Thyroid gland (tissue), 4 donors: Measurements from ENCODE around the gene MAPK13. TPM values are rescaled to one million over a fixed set of nuclear protein-coding genes. Genes with fewer than 3 reads are reported as not detected.

ENCODE experiments used
- DNase-seq, 2 donors: peaks; one replicate each; pipeline ENCODE4 v3.0.0-alpha.2; 2019
- H3K27ac ChIP-seq, 3 donors: fragments of 200-600 bp; sonication (generic); 1 replicate in 2 of 3; 2 replicates in 1 of 3; pipeline ENCODE4 v1.5.1; 2016 to 2019; ENCODE audit warnings: mild to moderate bottlenecking in 1 of 3, moderate library complexity in 1 of 3
- H3K27me3 ChIP-seq: fragments of 200-600 bp; sonication (generic); one replicate; pipeline ENCODE4 v1.5.1; 2019
- H3K36me3 ChIP-seq, 2 donors: fragments of 200-600 bp; sonication (generic); one replicate each; pipeline ENCODE4 v1.5.1; 2016 to 2019
- H3K4me1 ChIP-seq, 2 donors: fragments of 200-600 bp; sonication (generic); one replicate each; pipeline ENCODE4 v1.5.1; 2017 to 2019
- H3K4me3 ChIP-seq, 3 donors: fragments of 200-600 bp; sonication (generic); replicated peaks in 1 of 3; 1 replicate in 2 of 3; 2 replicates in 1 of 3; pipeline ENCODE4 v1.5.1; 2016; ENCODE audit warnings: mild to moderate bottlenecking in 1 of 3
- H3K9me3 ChIP-seq: fragments of 200-600 bp; sonication (generic); one replicate; pipeline ENCODE4 v1.5.1; 2017
- POLR2A ChIP-seq, 2 donors: fragments of 450-650 bp; IDR thresholded peaks; one replicate each; pipeline ENCODE4 v1.6.1; 2017; ENCODE audit warnings: antibody characterized with exemption in 2 of 2, mild to moderate bottlenecking in 2 of 2, moderate library complexity in 1 of 2
- WGBS, 2 donors: methylation state at CpG; one replicate each; pipeline ENCODE4 v1.1.5; 2017; 5-methylcytosine and 5-hydroxymethylcytosine counted together
- intact Hi-C: fragments of 100-400 bp; cut with DNase I; formaldehyde crosslinking; loops from one replicate; pipeline ENCODE4 v1.15.1; 2023
- total RNA-seq, 4 donors: library from RNA; depleted of rRNA; stranded (reverse); fragments of >200 nt; gene quantifications; one replicate each; pipeline ENCODE4 v1.2.3, GENCODE V29; 2016
- TF ChIP-seq, protein P1 (sequence below), 6 experiments: fragments of 200-600 bp in 3 of 6; fragments of 450-650 bp in 3 of 6; sonication (generic) in 3 of 6; IDR thresholded peaks; one replicate each; pipeline ENCODE4 v1.5.1; 2016 to 2019; ENCODE audit warnings: antibody characterized with exemption in 6 of 6, mild to moderate bottlenecking in 2 of 6, inconsistent platforms in 1 of 6, moderate library complexity in 1 of 6

MAPK13 gene
- total RNA-seq, 4 donors from 2014 or later, result 33.2 to 50.9 (median 41.0) TPM

DNA sequence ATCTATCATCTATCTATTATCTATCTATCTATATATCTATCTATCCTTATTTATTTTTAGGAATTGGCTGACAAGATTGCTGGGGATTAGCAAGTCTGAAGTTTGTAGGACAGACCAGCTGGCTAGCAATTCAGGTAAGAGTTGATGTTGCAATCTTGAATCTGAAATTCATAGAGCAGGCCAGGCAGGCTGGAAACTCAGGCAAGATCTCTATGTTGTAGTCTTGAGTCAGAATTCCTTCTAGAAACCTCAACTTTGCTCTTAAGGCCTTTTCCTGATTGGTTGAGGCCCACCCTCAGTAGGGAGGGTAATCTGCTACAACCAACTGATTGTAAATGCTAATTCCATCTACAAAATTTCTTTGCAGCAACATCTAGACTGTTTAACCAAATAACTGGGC lies 19.2 kb downstream of the MAPK13 start:
- Histone ChIP-seq H3K9me3 (no peaks in the 10 kb centered on the region), H3K27me3 (no peaks in the 10 kb centered on the region), H3K36me3 (no peaks in the 10 kb centered on the region), H3K4me1 (no peaks in the 10 kb centered on the region), H3K4me3 (no peak overlapping the region), H3K27ac (no peak overlapping the region)
- intact Hi-C loops, result no loop called here
- TF ChIP-seq, protein P1, sequence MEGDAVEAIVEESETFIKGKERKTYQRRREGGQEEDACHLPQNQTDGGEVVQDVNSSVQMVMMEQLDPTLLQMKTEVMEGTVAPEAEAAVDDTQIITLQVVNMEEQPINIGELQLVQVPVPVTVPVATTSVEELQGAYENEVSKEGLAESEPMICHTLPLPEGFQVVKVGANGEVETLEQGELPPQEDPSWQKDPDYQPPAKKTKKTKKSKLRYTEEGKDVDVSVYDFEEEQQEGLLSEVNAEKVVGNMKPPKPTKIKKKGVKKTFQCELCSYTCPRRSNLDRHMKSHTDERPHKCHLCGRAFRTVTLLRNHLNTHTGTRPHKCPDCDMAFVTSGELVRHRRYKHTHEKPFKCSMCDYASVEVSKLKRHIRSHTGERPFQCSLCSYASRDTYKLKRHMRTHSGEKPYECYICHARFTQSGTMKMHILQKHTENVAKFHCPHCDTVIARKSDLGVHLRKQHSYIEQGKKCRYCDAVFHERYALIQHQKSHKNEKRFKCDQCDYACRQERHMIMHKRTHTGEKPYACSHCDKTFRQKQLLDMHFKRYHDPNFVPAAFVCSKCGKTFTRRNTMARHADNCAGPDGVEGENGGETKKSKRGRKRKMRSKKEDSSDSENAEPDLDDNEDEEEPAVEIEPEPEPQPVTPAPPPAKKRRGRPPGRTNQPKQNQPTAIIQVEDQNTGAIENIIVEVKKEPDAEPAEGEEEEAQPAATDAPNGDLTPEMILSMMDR (IDR thresholded peaks at IDR 0.05), result no peak
- TF ChIP-seq POLR2A (IDR thresholded peaks at IDR 0.05), result no peak
- no peak for DNase-seq

- intact Hi-C loops, result no loop called here
- H3K36me3 ChIP-seq, result no peaks in the 10 kb centered on the region
- no peaks in the 10 kb centered on the region for H3K9me3 ChIP-seq
- DNase-seq, result no peak
- H3K4me1 ChIP-seq, result no peaks in the 10 kb centered on the region
- H3K4me3 ChIP-seq, result no peak overlapping the region
- H3K27ac ChIP-seq, result no peak overlapping the region
- H3K27me3 ChIP-seq, result no peaks in the 10 kb centered on the region
- 74 to 76% methylated on average over 3 of the region's 3 CpGs for WGBS, 2 donors
- TF ChIP-seq, protein P1 (IDR thresholded peaks at IDR 0.05), result no peak
- no peak for TF ChIP-seq POLR2A (IDR thresholded peaks at IDR 0.05)
Observed at GRCh38 chr6:36150283-36150682, 20.0 kb downstream of the MAPK13 start.

DNA sequence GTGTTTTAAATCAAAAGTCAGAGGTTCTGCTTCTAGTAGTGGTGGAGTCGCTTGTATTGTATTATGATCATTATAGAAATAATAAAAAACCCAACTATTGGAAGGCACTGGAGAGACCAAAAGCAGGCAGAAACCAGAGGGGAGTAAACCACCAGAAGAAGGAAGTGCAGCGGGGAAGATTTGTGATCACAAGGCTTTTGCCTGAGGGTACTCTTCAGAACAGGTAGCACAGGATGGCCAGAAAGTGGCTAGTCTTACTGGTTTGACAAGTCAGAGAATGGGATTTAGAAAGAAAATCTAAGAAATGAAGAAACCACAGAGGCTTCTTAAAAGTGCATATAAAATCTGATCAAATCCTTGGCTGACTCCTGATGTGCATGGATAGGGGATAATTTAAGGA lies 24.0 kb downstream of the MAPK13 start:
- intact Hi-C loops, result no loop called here
- H3K4me1 ChIP-seq, result no peaks in the 10 kb centered on the region
- H3K27me3 ChIP-seq, result no peaks in the 10 kb centered on the region
- no peak overlapping the region for H3K4me3 ChIP-seq
- H3K36me3 ChIP-seq, result no peaks in the 10 kb centered on the region
- H3K27ac ChIP-seq, result no peak overlapping the region
- H3K9me3 ChIP-seq, result no peaks in the 10 kb centered on the region
- peak; percentile 34 to 45 for DNase-seq
- TF ChIP-seq POLR2A (IDR thresholded peaks at IDR 0.05), result no peak
- TF ChIP-seq, protein P1 (IDR thresholded peaks at IDR 0.05), result no peak
- WGBS, 2 donors, result 55 to 57% methylated on average over 2 of the region's 2 CpGs

DNA sequence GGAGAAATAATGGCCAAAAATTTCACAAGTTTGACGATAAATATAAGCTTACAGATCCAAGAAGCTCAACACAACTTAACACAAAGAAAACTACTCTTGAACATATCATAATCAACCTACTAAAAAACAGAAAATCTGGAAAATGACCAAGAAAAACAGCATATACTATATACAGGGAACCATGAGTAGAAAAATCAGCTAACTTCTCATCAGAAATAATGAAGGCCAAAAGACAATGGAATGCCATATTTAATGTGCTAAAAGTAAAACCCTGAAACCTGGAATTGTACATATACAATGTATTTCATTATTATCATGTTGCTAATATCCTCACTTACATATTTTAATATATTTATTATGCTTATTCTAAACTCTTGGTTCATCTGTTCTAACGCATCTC lies 25.3 kb downstream of the MAPK13 start:
- H3K4me1 ChIP-seq, result no peaks in the 10 kb centered on the region
- intact Hi-C loops, result no loop called here
- no peak overlapping the region for H3K4me3 ChIP-seq
- TF ChIP-seq, protein P1 (IDR thresholded peaks at IDR 0.05), result no peak
- TF ChIP-seq POLR2A (IDR thresholded peaks at IDR 0.05), result no peak
- no peaks in the 10 kb centered on the region for H3K36me3 ChIP-seq
- DNase-seq, result no peak
- H3K27me3 ChIP-seq, result no peaks in the 10 kb centered on the region
- 96 to 99% methylated on average over 2 of the region's 2 CpGs for WGBS, 2 donors
- no peaks in the 10 kb centered on the region for H3K9me3 ChIP-seq
- H3K27ac ChIP-seq, result no peak overlapping the region

DNA sequence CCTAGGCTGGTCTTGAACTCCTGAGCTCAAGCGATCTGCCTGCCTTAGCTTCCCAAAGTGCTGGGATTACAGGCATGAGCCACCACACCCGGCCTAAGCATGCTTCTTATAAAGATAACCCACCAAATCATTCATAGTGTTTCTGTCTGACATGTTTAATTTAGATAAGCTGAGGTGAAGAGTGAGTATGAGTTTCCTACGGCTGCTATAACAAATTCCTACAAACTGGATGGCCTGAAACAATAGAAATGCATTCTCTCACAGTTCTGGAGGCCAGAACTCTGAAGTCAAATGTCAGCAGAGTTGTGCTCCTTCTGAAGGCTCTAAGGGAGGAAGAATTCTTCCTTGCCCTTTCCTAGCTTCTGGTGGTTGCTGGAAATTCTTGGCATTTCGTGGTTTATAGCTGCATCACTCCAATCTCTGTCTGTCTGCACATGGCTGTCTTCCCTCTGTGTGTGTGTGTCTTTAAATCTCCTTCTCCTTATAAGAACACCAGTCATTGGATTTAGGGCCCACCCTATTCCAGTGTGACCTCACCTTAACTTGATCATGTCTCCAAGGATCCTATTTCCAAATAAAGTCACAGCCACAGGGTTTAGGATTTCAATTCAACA lies 29.9 kb downstream of the MAPK13 start:
- Histone ChIP-seq H3K36me3 (no peaks in the 10 kb centered on the region), H3K4me1 (no peaks in the 10 kb centered on the region), H3K27ac (no peak overlapping the region), H3K27me3 (no peaks in the 10 kb centered on the region), H3K4me3 (no peak overlapping the region), H3K9me3 (no peaks in the 10 kb centered on the region)
- 90 to 97% methylated on average over 4 of the region's 4 CpGs for WGBS, 2 donors
- DNase-seq, result no peak
- no peak for TF ChIP-seq POLR2A (IDR thresholded peaks at IDR 0.05)
- TF ChIP-seq, protein P1 (IDR thresholded peaks at IDR 0.05), result no peak
- intact Hi-C loops, result no loop called here
